Upper lobe of right lung (tissue), 1 donor: ENCODE results near the gene RPP25L. TPM values are rescaled to one million over a fixed set of nuclear protein-coding genes. Genes with fewer than 3 reads are reported as not detected.

ENCODE experiments used
- ATAC-seq: fragments of 200-7000 bp; cut with Tn5 transposase; one replicate; pipeline ENCODE4 v1.9.1; 2020; ENCODE audit warnings: mild to moderate bottlenecking, moderate library complexity
- DNase-seq: peaks from one replicate; pipeline ENCODE4 v3.0.0-alpha.2; 2020
- H3K27ac ChIP-seq: fragments of 200-600 bp; one replicate; pipeline ENCODE4 v1.8.0; 2022
- H3K27me3 ChIP-seq: fragments of 200-600 bp; one replicate; pipeline ENCODE4 v1.8.0; 2022; ENCODE audit warnings: mild to moderate bottlenecking
- H3K36me3 ChIP-seq: fragments of 200-600 bp; one replicate; pipeline ENCODE4 v1.8.0; 2022
- H3K4me1 ChIP-seq: fragments of 200-600 bp; one replicate; pipeline ENCODE4 v1.8.0; 2022
- H3K4me3 ChIP-seq: fragments of 200-600 bp; one replicate; pipeline ENCODE4 v1.8.0; 2022; ENCODE audit warnings: mild to moderate bottlenecking
- H3K9me3 ChIP-seq: fragments of 200-600 bp; one replicate; pipeline ENCODE4 v1.8.0; 2022
- CTCF ChIP-seq: fragments of 200-600 bp; IDR thresholded peaks from one replicate; pipeline ENCODE4 v1.8.0; 2022; ENCODE audit warnings: antibody characterized with exemption
- intact Hi-C: fragments of 100-400 bp; cut with DNase I; formaldehyde crosslinking; loops from one replicate; pipeline ENCODE4 v1.11.0; 2022
- total RNA-seq: library from RNA; stranded (reverse); fragmentation: NEBNext Ultra II Directional; extraction: Animal tissue kit (Norgen Biotek cat#: 25700); gene quantifications from one replicate; pipeline ENCODE4 v1.2.1, GENCODE V29; 2021
- donor health status: DM: no; HTN: yes; CAD: no; lungs with severe emphysema.

Gene RPP25L
- total RNA-seq, 1 donor from 2014 or later: 16.7 TPM

- intact Hi-C loops: no loop called here
- peaks cover 31% of the 10 kb centered on the region for H3K27me3 ChIP-seq
- TF ChIP-seq CTCF: no peak
These were observed 38.1 kb downstream of the RPP25L start for GRCh38 chr9:34573599-34574325.

GRCh38 chr9:34572628-34573027 is 39.3 kb downstream of the RPP25L start:
- ATAC-seq: no peak

More at GRCh38 chr9:34573599-34574325, 38.1 kb downstream of the RPP25L start:
- no peak overlapping the region for H3K4me3 ChIP-seq
- no peak overlapping the region for H3K27ac ChIP-seq
- ATAC-seq: no peak
- no peak for DNase-seq
- H3K4me1 ChIP-seq: no peaks in the 10 kb centered on the region
- no peaks in the 10 kb centered on the region for H3K36me3 ChIP-seq
- no peaks in the 10 kb centered on the region for H3K9me3 ChIP-seq

GRCh38 chr9:34572092-34572491 is 39.8 kb downstream of the RPP25L start:
- intact Hi-C loops: no loop called here
- TF ChIP-seq CTCF: no peak

More at GRCh38 chr9:34572628-34573027, 39.3 kb downstream of the RPP25L start:
- no peak for TF ChIP-seq CTCF
- DNase-seq: no peak
- no peak overlapping the region for H3K4me3 ChIP-seq
- H3K27ac ChIP-seq: no peak overlapping the region
- peaks cover 24% of the 10 kb centered on the region for H3K27me3 ChIP-seq
- H3K36me3 ChIP-seq: no peaks in the 10 kb centered on the region
- H3K9me3 ChIP-seq: no peaks in the 10 kb centered on the region
- intact Hi-C loops: no loop called here
- no peaks in the 10 kb centered on the region for H3K4me1 ChIP-seq

GRCh38 chr9:34571481-34571810 is 40.5 kb downstream of the RPP25L start:
- H3K36me3 ChIP-seq: no peaks in the 10 kb centered on the region
- TF ChIP-seq CTCF: no peak
- intact Hi-C loops: no loop called here
- H3K9me3 ChIP-seq: no peaks in the 10 kb centered on the region
- H3K4me3 ChIP-seq: no peak overlapping the region
- H3K27me3 ChIP-seq: peaks cover 22% of the 10 kb centered on the region
- H3K27ac ChIP-seq: no peak overlapping the region
- DNase-seq: no peak
- ATAC-seq: no peak
- H3K4me1 ChIP-seq: no peaks in the 10 kb centered on the region

More at GRCh38 chr9:34572092-34572491, 39.8 kb downstream of the RPP25L start:
- H3K4me1 ChIP-seq: no peaks in the 10 kb centered on the region
- H3K36me3 ChIP-seq: no peaks in the 10 kb centered on the region
- peaks cover 24% of the 10 kb centered on the region for H3K27me3 ChIP-seq
- ATAC-seq: no peak
- no peak overlapping the region for H3K4me3 ChIP-seq
- H3K27ac ChIP-seq: no peak overlapping the region
- DNase-seq: no peak
- no peaks in the 10 kb centered on the region for H3K9me3 ChIP-seq

- Histone ChIP-seq H3K27ac (no peak overlapping the region), H3K4me3 (no peak overlapping the region), H3K36me3 (no peaks in the 10 kb centered on the region), H3K4me1 (no peaks in the 10 kb centered on the region), H3K27me3 (peaks cover 23% of the 10 kb centered on the region), H3K9me3 (no peaks in the 10 kb centered on the region)
- intact Hi-C loops: no loop called here
- no peak for ATAC-seq
- no peak for DNase-seq
- no peak for TF ChIP-seq CTCF
These were observed 41.0 kb downstream of the RPP25L start for GRCh38 chr9:34570809-34571480.
